Tibial artery (tissue), 4 donors: ENCODE data around the gene CREB3L2.
A peak's percentile ranks its signal among the peaks of the same experiment; 100 is the strongest.

Source experiments
- DNase-seq, 2 donors: peaks; one replicate each; pipeline ENCODE4 v3.0.0-alpha.2; 2019
- H3K27ac ChIP-seq, 2 donors: fragments of 200-600 bp; sonication (generic) in 1 of 2; 1 replicate in 1 of 2; 2 replicates in 1 of 2; pipeline ENCODE4 v1.5.1; 2018 to 2019; ENCODE audit warnings: mild to moderate bottlenecking in 1 of 2
- H3K27me3 ChIP-seq, 2 donors: fragments of 200-600 bp; sonication (generic) in 1 of 2; one replicate each; pipeline versions ENCODE4 v1.5.1 to v1.6.0; 2016 to 2019
- H3K36me3 ChIP-seq, 3 donors: fragments of 200-600 bp; sonication (generic) in 2 of 3; one replicate each; pipeline ENCODE4 v1.5.1; 2016 to 2019; ENCODE audit warnings: mild to moderate bottlenecking in 2 of 3
- H3K4me1 ChIP-seq, 4 donors: fragments of 200-600 bp; sonication (generic) in 2 of 4; 1 replicate in 3 of 4; 2 replicates in 1 of 4; pipeline ENCODE4 v1.5.1; 2016 to 2019
- H3K4me3 ChIP-seq, 2 donors: fragments of 200-600 bp; sonication (generic) in 1 of 2; 1 replicate in 1 of 2; 2 replicates in 1 of 2; pipeline ENCODE4 v1.5.1; 2018 to 2019; ENCODE audit warnings: mild to moderate bottlenecking in 2 of 2
- H3K9me3 ChIP-seq, 3 donors: fragments of 200-600 bp; sonication (generic) in 1 of 3; one replicate each; pipeline ENCODE4 v1.5.1; 2016 to 2019
- CTCF ChIP-seq, 2 experiments: fragments of 200-600 bp in 1 of 2; fragments of 450-650 bp in 1 of 2; IDR thresholded peaks; one replicate each; pipeline ENCODE4 v1.5.1; 2017 to 2019; ENCODE audit warnings: antibody characterized with exemption in 2 of 2, mild to moderate bottlenecking in 1 of 2, moderate library complexity in 1 of 2
- intact Hi-C: fragments of 100-400 bp; cut with DNase I; formaldehyde crosslinking; loops from one replicate; pipeline ENCODE4 v1.15.0; 2023; ENCODE audit warnings: low total_unique reads

CREB3L2 gene

GRCh38 chr7:137898839-137899721, 102.8 kb downstream of the CREB3L2 start:
- Histone ChIP-seq H3K4me3 (no peak overlapping the region), H3K4me1 (peaks cover 0 to 26% (median 14%) of the 10 kb centered on the region in 4 donors), H3K36me3 (peaks cover 56 to 82% (median 58%) of the 10 kb centered on the region in 3 donors), H3K27ac (peak overlapping the region; percentile 8 to 49), H3K27me3 (no peaks in the 10 kb centered on the region), H3K9me3 (no peaks in the 10 kb centered on the region)
- TF ChIP-seq CTCF (IDR thresholded peaks at IDR 0.05), result peak; percentile 93 to 94
- intact Hi-C loops, result loop anchor here (2.0 kb wide), 1 partner anchor 242 kb away; no protein-coding TSS in a partner anchor
- DNase-seq, result peak; percentile 88 to 90

GRCh38 chr7:137895301-137896221, 106.3 kb downstream of the CREB3L2 start:
- Histone ChIP-seq H3K36me3 (peaks cover 48 to 77% (median 64%) of the 10 kb centered on the region in 3 donors), H3K9me3 (no peaks in the 10 kb centered on the region), H3K4me3 (no peak overlapping the region), H3K27me3 (no peaks in the 10 kb centered on the region), H3K4me1 (peaks cover 0 to 25% (median 13%) of the 10 kb centered on the region in 4 donors), H3K27ac (no peak overlapping the region)
- DNase-seq, result no peak
- intact Hi-C loops, result no loop called here
- no peak for TF ChIP-seq CTCF (IDR thresholded peaks at IDR 0.05)

- Histone ChIP-seq H3K4me1 (peaks cover 0 to 18% (median 6%) of the 10 kb centered on the region in 4 donors), H3K27me3 (no peaks in the 10 kb centered on the region), H3K4me3 (no peak overlapping the region), H3K27ac (no peak overlapping the region), H3K36me3 (peaks cover 34 to 74% (median 50%) of the 10 kb centered on the region in 3 donors), H3K9me3 (no peaks in the 10 kb centered on the region)
- intact Hi-C loops, result no loop called here
- DNase-seq, result no peak
- TF ChIP-seq CTCF (IDR thresholded peaks at IDR 0.05), result no peak
These were observed 108.6 kb downstream of the CREB3L2 start for GRCh38 chr7:137893143-137893742.

- Histone ChIP-seq H3K9me3 (no peaks in the 10 kb centered on the region), H3K4me1 (peaks cover 0 to 31% (median 9%) of the 10 kb centered on the region in 4 donors), H3K27me3 (no peaks in the 10 kb centered on the region), H3K4me3 (no peak overlapping the region), H3K36me3 (peaks cover 23 to 75% (median 40%) of the 10 kb centered on the region in 3 donors), H3K27ac (peak overlapping the region in 1 of 2 donors; percentile 13)
- TF ChIP-seq CTCF (IDR thresholded peaks at IDR 0.05), result no peak
- no peak for DNase-seq
- intact Hi-C loops, result no loop called here
These were observed 110.8 kb downstream of the CREB3L2 start for GRCh38 chr7:137891016-137891655.
